Hepatocyte (in vitro differentiated cells): Measurements from ENCODE around the gene ADGRG6.

Experiments
- EZH2 ChIP-seq: fragments of 200-600 bp; sonication (generic); IDR thresholded peaks from 2 replicates; pipeline ENCODE4 v1.6.1; 2016; ENCODE audit warnings: antibody characterized with exemption, mild to moderate bottlenecking, borderline replicate concordance
- TF ChIP-seq, protein P1 (sequence below): fragments of 200-600 bp; sonication (generic); IDR thresholded peaks from 2 replicates; pipeline ENCODE4 v1.5.1; 2016; ENCODE audit warnings: antibody characterized with exemption, mild to moderate bottlenecking; ENCODE audit not compliant: poor library complexity

DNA sequence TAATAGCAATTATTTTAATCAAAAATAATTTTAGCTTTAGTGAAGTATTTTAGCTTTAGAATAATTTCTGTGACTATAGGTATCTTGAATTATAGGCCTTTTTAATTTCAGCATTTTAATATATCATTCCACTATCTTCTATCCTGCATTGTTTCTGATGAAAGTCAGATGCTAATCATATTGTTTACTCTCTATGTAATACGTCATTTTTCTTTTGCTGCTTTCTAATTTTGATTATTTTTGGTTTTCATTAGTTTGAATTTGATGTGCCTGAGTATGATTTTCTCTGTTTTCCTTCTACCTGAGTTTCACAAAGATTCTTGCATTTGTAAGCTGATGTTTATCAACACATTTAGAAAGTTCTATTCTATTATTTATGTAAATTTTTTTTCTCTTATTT lies 17.4 kb upstream of the ADGRG6 start:
- TF ChIP-seq, protein P1, sequence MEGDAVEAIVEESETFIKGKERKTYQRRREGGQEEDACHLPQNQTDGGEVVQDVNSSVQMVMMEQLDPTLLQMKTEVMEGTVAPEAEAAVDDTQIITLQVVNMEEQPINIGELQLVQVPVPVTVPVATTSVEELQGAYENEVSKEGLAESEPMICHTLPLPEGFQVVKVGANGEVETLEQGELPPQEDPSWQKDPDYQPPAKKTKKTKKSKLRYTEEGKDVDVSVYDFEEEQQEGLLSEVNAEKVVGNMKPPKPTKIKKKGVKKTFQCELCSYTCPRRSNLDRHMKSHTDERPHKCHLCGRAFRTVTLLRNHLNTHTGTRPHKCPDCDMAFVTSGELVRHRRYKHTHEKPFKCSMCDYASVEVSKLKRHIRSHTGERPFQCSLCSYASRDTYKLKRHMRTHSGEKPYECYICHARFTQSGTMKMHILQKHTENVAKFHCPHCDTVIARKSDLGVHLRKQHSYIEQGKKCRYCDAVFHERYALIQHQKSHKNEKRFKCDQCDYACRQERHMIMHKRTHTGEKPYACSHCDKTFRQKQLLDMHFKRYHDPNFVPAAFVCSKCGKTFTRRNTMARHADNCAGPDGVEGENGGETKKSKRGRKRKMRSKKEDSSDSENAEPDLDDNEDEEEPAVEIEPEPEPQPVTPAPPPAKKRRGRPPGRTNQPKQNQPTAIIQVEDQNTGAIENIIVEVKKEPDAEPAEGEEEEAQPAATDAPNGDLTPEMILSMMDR, result no peak
- TF ChIP-seq EZH2, result no peak
